ENCODE data around the gene PCYT1B. TPM values are rescaled to one million over a fixed set of nuclear protein-coding genes. Genes with fewer than 3 reads are reported as not detected.

The PCYT1B gene
- polyA plus RNA-seq, 3 donors: 2.5 to 3.2 (median 2.8) TPM

- DNase-seq: no peak
Observed at GRCh38 chrX:24526616-24527015, 120.5 kb downstream of the PCYT1B start.

DNA sequence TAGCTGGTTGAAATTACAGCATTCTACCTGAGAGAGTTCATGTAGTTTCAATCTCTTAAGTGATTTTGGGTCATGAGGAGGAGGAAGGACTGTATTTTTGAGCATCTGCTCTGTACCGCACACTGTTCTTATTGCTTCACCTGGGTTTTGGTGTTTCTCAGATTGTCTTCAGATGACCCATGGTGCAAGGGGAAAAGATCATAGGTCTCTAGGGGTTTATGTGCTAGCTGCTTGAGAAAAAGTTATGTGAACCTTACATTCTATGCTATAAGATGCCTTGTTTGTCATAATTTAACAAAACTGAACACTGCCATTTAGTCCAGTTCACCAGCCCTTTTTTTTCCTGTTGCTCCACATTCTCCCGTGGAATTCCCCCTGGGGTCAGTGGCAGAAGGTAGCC, 121.7 kb downstream of the PCYT1B start:
- no peak for DNase-seq

GRCh38 chrX:24520472-24520871, 126.7 kb downstream of the PCYT1B start:
- no peak for DNase-seq

DNA sequence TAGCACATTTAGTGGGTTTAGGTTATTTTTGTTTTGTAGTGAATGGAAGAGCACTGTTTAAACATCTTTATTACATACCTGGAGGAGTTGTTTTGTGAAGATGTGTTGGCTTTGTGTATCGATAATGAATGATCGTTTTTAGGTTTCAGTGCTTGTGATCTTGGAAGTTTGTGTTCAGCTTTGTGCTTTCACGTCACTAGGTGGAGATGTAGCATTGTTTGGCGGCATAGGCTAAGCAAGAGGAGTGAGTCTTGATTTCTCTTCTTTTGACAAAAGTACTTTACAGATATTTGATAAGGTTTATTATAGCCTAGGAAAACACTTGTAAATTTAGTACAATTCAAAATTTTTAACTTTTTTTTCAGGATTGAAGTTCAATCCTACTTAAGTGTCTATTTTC, 131.7 kb downstream of the PCYT1B start:
- DNase-seq: no peak

DNA sequence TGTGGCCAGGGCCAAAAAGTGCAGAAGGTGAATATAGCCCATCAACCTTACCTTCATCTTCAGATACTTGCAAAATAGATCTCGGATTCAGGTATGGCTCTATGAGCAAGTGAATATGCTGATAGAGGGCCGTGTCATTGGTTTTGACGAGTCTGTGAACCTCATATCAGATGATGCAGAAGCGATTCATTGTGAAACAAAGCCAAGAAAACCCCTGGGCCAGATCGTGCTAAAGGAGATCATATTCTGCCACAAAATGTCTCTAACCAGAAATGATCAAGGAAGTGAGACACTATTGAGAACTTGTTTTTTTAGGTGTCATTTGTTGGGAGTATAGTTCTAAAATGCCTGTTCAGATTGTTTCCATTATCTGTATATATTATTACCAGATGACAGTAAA, 133.7 kb downstream of the PCYT1B start:
- no peak for DNase-seq

DNA sequence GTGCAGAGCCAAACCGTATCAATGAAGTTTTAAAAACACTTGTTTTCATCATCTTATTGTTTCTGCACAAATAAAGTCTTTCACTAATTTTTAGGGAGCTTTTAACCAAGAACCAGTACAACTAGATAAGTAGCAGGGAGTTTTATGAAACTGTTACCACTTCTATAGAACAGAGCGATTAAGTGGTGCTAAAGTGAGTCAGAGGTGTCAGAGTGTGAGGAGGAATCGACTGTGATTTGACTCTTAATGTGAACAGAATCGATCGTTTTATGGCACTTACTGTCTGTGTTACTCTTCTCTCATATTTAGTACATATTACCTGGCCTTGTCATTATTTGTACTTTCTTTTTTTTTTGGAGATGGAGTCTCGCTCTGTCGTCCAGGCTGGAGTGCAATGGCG, 138.8 kb downstream of the PCYT1B start:
- no peak for DNase-seq

Other genes starting within 250 kb of the PCYT1B start
- gene PDK3, start 182.1 kb downstream of the PCYT1B start, polyA plus RNA-seq (ENCODE audit: insufficient read length in 3 of 3): 10 to 100 TPM in 2 of 3 donors, 1 to 10 TPM in 1; 9.0 to 13.0 (median 10.5) TPM
- 10 to 100 TPM; 15.8 to 17.9 (median 17.7) TPM for gene POLA1, start 46.6 kb upstream of the PCYT1B start, polyA plus RNA-seq (ENCODE audit: insufficient read length in 3 of 3)